ENCODE results near the gene CD160.

GRCh38 chr1:145720878-145721671 lies 1.8 kb downstream of the CD160 start:
- TF ChIP-seq CTCF (conservative IDR thresholded peaks at IDR 0.05): peak; percentile 92
- TF ChIP-seq EZH2 (IDR thresholded peaks at IDR 0.05; ENCODE audit: low read depth): no peak
